HG02623 (cell line): ENCODE results near the gene STPG2.
"Not testable (repeated sequence)": the region's sequence is repeated elsewhere in the genome, so short reads cannot be mapped to it uniquely, and the experiment has no call there.

Experiments used
- ATAC-seq: cut with Tn5 transposase; IDR thresholded peaks from one replicate; pipeline ENCODE4 v1.9.1; 2021; ENCODE audit warnings: moderate library complexity; ENCODE audit not compliant: unreplicated experiment

The STPG2 gene

GRCh38 chr4:97952763-97953162, 190.5 kb downstream of the STPG2 start:
- ATAC-seq, result no peak

- ATAC-seq, result no peak
These were observed 192.4 kb downstream of the STPG2 start for GRCh38 chr4:97950836-97951235.

- no peak for ATAC-seq
These were observed 200.3 kb downstream of the STPG2 start for GRCh38 chr4:97942951-97943350.

DNA sequence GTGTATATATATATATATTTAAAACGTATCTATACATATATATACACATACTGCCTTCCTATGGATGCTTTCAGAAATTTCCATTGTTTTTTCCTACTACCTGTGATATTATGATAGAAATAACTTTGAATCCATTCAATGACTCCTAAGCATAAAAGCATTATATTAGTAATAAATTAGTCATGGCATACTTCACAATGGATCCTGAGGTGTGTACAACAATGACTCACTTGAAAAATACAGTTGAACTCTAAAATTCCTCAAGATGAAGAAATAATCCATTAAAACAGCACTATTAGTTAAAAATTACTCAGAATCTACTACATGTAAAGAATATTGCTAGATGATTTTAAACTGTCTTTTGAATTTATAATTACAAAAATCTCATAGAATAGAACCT, 201.1 kb downstream of the STPG2 start:
- no peak for ATAC-seq

GRCh38 chr4:97938141-97938540, 205.1 kb downstream of the STPG2 start:
- ATAC-seq, result no peak

DNA sequence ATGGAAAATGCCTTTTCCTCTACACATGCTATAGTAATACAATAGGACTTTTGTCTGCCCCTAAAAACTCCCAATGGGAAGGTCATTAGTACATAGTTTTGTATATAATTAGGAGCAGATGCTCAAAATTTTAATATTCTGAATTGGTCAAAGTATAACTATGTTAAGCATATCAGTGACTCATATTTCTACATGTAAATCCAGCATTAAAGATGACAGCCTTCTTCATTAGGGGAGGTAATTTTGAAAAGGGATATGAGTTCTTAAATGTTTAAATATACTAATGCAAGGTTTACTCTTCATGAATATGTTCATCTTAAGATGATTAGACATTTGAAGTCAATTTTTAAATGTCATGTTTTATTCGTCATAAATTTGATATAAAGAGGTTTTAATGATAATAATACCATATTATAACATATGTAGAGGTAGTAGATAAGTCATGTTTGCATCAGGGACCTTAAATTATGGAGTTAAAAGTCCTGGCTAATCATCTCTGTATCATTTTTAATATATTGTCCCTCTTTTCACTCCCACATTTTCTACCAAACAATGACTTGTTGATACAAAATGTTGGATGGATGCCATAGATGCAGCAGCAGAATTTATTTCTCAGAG, 218.8 kb downstream of the STPG2 start:
- ATAC-seq, result no peak

GRCh38 chr4:97923096-97923495, 220.2 kb downstream of the STPG2 start:
- ATAC-seq, result no peak

GRCh38 chr4:97917115-97917514, 226.2 kb downstream of the STPG2 start:
- no peak for ATAC-seq

GRCh38 chr4:97912156-97912555, 231.1 kb downstream of the STPG2 start:
- ATAC-seq, result no peak

DNA sequence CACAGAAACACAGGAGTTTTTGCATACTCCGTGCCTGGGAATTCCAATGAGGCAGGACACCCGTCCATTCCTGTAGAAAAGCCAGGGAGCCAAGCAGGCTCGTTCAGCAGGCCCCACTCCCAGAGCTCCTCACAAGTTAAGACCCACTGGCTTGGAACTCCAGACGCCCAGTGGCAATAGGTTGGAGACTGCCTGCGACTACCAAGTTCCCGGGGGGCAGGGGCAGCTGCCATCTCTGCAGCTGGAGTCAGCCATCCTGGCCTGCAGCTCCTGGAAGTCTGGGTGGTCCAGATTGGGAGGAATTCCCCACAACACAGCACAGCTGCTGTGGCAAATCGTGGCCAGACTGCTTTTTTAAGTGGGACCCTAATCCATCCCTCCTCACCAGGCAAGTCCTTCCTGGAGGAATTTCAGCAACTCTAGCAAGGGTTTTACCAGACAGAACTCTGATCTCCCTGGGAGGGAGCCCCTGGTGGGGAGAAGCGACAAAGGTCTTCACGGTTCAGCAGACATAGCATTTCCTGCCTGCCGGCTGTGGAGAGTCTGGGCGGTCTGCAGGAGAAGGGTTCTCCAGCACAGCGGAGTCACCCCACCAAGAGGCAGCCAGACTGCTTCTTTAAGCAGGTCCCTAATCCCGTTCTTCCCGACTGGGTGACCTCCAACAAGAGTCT, 231.9 kb downstream of the STPG2 start:
- ATAC-seq, result no peak

- peak; percentile 66 for ATAC-seq
These were observed 233.3 kb downstream of the STPG2 start for GRCh38 chr4:97910005-97910404.

- ATAC-seq, result not testable (repeated sequence)
These were observed 239.7 kb downstream of the STPG2 start for GRCh38 chr4:97903436-97904189.

DNA sequence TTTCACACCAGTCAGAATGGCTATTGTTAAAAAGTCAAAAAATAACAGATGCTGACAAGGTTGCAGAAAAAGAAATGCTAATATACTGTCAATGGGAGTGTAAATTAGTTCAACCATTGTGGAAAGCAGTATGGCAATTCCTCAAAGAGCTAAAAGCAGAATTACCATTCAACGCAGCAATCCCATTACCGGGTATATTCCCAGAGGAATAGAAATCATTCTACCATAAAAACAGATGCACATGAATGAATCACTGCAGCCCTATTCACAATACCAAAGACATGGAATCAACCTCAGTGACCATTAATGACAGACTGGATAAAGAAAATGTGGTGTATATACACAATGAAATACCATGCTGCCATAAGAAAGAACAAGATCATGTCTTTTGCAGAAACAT, 243.0 kb downstream of the STPG2 start:
- no peak for ATAC-seq

DNA sequence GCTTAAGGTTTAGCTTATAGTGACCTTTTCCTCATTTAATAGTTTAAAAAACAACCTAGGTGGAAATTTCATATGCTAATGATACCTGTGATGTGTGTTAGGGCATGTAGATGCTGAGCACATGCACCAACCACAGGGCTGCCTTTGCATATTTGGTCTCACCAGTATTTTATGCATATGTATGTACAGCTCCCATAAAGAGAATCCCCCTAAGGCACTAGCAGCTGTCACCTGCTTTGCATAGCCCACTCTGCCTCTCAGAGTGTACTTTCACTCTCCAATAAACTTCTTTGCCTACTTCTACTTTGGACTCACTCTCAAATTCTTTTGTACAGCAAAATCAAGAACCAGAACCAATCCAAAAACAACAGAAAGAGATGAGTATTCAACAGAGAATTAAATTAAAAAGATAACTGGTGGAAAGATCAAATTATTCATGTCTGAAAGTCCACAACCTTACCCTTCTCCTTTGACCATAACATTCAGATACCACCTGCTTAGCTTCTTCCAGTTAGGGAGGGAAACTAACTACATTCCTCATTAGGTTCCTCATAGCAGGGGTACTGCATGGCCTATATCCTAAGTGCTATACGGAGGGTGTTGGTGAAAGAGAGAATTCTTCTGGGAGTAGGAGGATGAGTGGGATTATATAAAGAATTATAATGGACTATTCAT, 250.5 kb downstream of the STPG2 start:
- no peak for ATAC-seq

GRCh38 chr4:97879942-97880341, 263.3 kb downstream of the STPG2 start:
- ATAC-seq, result no peak

DNA sequence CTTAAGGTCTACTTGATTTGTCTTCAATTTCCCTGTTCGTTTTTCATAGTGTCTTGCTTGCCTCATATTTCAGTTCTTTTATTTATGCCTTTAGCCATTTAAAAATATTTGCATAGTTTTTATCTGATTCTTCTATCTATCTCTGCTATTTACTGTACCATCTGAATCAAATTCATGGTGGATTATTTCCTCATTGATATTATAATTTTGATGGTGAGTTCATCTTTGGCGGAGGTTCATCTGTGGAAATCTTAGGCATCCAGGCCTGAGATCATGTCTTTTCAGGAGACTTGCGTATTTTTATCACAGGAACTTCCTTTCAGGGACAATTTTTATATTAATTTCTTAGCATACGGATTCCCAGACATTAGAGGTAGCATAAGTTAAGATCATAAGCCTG, 275.2 kb downstream of the STPG2 start:
- no peak for ATAC-seq

DNA sequence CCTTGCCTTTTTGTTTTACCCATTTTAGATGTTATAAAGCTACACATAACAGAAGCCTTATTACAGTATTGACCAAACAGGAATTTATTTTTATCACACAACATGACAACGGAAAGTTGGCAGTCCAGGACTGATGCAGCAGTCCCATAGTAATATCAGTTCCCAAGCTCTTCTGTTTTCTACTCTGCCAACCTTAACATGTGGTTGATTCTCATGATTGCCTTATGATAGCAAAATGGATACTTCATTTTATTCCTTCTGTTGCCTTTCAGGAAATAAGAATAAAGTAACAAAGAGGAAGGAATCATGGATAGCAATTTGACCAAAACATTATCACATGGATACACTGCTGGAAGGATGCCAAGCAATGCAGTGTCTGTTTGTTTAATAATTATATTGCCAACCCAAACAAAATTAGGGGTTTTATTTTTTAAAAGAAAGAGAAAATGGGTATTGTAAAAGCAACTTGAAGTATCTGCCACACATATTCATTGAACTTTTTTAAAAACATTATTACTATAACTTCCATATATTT, 275.7 kb downstream of the STPG2 start:
- ATAC-seq, result no peak

DNA sequence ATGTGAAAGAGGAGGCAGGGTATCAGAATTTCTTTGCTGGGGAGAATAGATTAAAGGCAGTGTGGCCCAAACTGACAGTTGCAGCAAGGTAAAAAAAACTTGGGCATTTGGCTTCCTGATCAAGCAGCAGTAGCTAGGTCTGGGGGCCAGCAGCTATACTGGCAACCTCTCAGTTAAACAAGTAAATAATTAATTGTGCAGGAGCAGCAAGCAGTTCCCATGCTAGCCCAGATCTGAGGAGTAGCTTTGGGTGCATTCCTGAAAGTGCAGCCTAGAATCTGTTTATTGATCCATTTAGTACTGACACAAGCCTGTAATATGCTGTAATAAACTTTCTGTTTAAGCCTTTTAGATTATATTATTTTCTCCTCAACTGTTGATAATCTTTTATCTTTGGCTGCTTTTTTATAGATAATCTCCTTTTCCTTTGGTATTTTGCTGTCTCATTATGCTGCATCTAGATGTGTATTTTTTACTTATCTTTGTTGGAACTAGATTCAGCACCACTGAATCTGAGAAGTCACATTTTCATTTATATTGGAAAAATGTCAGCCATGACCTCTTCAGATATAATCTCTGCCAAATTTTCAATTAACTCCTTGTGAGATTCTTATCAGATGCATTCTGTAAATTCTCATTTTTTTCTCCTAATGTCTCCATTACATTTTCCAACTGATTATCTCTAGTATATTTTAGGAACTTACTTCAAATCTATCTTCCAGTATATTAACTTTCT, 276.3 kb downstream of the STPG2 start:
- ATAC-seq, result no peak

GRCh38 chr4:97851115-97851514, 292.2 kb downstream of the STPG2 start:
- ATAC-seq, result no peak

DNA sequence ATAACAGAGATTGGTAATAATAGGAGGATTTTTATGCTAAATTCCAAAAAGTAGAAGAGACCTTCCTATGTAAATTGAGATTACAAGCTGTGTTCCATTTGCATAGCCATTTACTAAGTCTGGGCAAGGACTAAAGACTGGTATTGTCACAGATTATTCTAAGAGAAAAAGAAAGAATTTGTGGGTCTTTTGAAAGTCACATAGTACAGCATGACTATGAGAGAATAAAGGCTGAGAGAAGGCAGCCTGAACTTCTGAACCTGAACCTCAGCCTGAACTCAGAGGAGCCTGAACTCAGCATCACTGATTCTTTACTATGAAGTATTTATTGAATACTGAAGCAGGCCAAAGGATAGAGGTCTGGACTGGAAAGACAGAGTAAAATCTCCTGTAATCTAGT, 297.5 kb downstream of the STPG2 start:
- no peak for ATAC-seq

DNA sequence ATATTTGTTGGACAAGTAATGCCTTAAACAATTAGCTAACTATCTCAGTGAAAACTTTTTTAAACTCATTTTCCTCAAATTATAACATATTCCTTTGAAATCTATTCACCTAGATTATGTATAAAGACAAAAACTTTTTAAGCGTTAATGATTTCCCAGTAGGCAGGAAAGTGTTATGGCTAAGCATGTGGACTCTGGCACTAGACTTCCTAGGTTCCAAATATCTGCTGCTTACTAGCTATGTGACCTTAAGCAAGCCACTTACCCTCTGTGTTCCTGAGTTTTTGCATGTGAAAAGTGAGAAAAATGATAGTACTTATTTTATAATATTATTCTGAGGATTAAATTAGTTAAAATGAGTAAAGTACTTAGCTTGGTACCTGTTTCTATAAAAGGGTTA, 301.8 kb downstream of the STPG2 start:
- no peak for ATAC-seq
